LoVo (cell line): ENCODE data around the gene TMTC2.
A peak's percentile ranks its signal among the peaks of the same experiment; 100 is the strongest.
"Not testable (repeated sequence)": the region's sequence is repeated elsewhere in the genome, so short reads cannot be mapped to it uniquely, and the experiment has no call there.

ENCODE experiments used
- DNase-seq: peaks from one replicate; pipeline ENCODE4 v3.0.0-alpha.2; 2016; ENCODE audit warnings: low spot score

The TMTC2 gene

DNA sequence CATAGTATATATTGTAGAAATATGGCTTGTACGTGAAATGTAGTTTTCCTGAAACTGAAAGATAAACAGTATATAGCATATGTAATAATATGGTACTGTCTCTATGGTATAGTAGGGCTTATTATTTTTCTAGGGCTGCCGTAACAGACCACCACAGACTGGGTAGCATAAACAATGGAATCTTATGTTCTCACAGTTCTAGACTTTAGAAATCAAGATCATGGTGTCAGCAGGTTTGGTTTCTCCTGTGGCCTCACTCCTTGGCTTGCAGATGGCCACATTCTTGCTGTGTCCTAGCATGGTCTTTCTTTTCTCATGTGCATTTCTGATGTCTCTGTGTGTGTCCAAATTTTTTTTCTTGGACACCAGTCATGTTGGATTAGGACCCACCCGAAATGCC is 155.8 kb downstream of the TMTC2 start:
- no peak for DNase-seq

DNA sequence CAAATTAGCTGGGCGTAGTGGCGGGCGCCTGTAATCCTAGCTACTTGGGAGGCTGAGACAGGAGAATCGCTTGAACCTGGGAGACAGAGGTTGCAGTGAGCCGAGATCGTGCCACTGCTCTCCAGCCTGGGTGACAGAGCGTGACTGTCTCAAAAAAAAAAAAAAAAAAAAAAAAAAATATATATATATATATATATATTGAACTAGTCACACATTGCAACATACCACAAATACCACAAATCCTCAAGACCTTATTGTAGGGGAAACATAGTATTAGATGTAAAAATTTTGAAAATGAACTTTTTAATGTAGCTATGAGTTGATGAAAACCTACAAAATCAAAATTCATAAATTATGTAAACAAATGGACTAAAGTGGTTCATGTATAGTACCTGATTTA is 158.4 kb downstream of the TMTC2 start:
- DNase-seq, result not testable (repeated sequence)

DNA sequence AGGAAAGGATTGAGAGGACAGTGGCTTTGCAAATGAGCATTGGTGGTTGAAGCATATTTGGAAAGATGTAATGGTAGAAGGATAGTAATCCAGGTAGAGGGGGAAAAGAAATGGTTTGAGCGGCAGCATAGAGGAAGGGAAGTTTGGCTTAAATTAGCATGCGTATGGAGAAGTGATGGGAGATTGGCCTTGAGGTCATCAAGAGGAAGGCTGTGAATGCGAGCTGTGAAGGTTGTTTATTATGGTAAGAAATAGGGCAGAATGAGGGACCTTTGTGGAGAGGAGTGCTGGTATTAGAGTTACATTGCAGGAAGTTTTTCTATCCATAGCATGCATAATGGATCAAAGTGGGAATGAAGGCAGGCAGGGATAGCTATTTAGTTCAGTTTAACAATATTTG is 162.1 kb downstream of the TMTC2 start:
- no peak for DNase-seq

DNA sequence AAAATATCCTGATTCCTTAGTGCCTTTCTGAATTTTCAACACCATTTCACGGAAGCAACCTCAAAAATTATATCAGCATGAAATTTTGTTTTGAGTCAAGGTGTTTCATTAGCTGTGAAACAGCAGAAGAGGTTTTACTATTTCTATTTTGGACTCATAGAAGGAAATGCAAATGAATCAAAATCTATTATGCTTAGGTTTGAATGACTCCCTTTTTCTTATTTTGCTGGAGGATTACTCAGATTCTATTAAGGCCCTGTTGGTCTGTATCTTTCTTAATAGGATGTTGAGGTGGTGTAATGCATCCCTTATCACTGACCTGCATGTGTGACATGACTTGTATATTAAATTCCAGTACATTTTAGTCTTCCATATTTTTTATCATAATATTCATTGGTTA is 165.8 kb downstream of the TMTC2 start:
- no peak for DNase-seq

DNA sequence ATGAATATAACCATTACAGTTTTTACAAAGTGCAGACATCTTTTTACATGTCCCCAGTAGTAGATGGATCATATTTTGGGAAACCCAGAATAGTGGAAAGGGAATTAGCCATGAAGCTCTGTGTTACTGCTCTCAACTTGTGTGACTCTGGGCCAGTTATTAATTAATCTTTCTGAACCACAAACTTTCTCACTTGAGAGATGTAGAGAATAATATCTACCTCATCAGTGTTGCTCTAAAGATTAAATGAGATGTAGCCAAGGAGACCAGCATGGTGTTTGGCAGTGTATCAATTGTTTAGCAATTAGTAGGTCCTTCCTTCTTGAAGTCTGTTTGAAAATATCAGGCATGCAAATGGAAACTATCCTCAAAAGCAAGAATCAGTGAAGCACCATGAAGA is 169.2 kb downstream of the TMTC2 start:
- DNase-seq, result no peak

DNA sequence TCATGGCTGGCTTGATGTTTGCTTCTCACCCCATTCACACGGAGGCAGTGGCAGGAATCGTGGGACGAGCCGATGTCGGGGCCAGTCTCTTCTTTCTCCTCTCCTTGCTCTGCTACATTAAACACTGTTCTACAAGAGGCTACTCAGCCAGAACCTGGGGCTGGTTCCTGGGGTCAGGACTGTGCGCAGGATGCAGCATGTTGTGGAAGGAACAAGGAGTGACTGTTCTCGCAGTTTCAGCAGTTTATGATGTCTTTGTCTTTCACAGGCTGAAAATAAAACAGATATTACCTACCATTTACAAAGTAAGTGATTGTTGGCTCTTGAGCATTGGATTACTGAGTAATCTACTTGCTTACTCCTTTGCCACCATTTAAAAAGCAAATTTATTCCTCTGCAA is 170.6 kb downstream of the TMTC2 start:
- no peak for DNase-seq

DNA sequence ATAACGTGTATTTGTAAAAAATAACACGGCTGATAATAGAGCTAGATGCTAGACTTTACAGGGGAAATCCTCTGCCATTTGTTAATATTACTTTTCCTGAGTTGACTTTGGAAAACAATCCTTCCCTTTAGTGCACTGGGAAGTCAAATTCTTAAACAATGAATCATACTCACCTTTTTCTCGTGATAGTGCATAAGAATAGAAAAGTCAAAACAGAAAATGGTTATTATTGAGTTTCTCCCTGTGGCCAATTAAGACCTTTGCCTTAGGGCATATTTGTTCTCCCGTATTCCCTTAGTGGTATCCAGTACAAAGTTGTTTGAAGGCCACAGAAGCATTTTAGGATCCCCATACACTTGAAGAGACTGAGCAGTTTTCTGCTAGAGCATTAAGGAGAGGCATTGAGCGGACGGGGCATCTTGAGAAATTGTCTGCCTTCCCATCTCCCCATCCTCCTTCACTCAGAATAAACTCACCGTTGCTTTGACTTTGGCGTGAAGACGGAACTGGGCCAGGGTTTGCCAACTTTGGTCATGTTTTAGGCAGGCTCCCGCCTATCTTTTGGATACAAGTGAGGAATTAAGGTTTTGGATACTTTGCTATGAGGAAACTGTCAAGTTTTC is 171.3 kb downstream of the TMTC2 start:
- peak; percentile 37 for DNase-seq

DNA sequence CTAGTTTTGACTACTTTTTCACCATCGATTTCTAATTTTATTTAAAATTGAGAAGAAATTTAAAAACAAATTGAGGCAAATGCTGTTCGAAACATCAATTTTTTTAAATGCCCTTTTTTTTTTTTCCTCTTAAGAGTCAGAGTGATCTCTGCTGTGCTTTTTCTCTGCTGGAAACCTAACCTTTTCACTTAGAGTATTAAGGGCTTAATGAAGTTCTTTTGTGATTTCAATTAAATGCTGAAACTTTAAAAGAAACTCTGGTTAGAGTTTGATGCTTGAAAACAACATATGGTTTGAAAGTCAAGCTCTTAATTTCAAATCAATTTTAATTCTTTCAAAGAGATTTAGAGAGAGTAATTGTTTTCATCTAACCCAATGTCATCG is 171.8 kb downstream of the TMTC2 start:
- no peak for DNase-seq

DNA sequence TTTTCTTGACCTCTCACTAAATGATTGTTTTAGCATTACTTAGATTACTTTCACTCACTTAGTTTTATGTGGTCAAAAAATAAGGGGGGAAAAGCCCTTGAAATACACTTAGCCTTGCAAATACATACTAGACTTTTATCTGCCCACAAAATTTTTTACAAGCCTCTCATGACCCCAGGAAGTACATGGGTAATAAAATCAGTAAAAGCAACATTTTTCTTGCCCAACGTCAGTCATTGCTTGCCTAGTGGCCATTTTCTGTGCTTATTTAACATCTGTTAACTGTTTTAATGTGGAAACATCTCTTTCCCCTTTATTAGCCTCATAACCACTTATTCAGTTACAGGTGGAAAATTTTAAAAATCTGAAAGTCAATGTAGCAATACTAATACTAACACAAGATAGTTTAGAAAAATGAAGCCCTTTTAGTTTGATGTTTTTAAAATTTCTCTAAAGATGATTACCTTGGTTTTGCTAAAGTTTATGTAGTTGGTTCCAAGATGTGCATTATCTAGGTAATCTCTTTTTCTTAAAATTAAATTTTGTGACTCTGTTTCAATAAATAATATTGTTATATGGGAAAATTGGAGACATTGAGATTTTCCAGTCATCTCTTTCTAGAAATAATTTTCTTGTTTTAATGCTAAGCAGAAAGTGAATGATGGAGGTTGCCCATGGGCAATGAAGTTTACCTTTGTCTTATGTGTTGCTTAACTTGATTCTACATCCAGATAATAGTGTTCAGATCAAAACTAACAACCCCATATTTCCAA is 175.5 kb downstream of the TMTC2 start:
- peak; percentile 41 for DNase-seq

DNA sequence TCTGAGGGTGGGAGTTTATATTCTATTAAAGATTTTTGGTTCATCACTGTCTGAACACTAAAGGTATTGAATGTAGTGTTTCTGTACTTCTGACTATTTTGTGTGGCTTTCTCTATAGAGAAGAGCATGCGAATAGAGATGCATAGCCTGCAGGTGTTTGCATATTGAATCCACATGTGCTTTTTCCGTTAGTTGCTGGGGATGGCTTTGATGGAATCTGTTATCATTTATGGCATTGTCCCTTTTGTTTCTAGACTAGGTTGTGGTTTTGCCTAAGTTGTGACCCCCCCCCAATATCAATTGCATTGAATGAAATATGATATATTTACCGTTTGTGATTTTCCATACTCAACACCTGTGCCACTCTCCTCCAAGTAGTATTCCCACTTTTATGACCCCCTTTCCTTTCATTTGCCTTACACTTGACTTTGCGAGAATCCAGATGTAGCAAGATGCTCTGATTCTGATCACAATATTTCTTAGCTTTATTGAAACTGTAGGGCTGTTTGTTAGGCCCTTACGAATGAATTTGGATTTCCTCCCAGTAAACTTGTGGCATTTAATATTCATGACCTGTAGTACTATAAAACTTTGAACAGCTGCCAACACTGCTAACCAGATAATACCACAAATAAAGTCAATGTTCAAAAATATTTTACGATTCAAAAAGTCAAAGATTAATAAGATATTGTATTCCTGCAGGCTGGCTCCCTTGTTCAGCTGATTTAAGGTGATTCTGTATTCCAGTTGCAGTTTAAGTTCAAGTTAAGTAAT is 176.4 kb downstream of the TMTC2 start:
- no peak for DNase-seq

DNA sequence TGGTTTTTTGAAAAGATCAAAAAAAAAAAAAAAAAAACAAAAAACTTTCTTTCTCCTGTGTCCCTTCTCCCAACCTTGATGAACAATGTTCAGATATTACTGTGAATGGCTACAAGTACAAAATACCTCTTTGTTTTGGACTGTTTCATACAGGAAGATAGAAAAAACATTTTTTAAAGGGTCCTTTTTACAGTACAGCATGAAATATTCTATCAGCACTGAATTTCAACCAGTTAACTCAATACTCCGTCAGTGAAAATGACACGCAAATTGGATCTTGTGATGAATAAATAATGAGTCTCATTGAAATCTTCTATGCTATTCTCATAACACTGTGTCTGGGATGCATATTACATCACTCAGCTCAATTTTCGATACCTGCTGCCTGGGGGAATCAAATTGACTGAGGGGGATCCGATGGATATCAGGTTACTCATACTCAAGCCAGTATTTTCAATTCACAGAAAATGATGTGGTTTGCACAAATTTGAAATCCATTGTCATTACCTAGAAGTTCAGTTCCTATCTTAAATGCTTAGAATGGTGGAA is 179.6 kb downstream of the TMTC2 start:
- no peak for DNase-seq

DNA sequence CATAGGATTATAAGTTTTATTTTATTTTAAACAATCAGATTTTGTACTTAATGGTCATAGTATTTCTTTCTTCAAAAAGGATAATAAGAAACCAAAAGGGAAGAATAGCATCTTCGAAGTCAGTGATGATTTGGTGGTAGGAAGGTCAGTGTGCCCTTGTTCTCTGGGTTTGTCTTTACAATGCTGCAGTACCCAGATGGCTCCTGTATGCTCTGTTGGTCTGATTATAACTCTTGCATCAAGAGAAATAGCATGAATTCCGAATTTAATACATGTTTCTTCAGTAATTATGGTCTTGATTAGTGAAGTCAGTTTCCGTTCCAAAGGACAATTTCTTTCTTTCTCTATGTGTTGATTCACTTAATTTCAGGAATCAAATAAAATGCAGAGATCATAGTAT is 180.2 kb downstream of the TMTC2 start:
- DNase-seq, result no peak

DNA sequence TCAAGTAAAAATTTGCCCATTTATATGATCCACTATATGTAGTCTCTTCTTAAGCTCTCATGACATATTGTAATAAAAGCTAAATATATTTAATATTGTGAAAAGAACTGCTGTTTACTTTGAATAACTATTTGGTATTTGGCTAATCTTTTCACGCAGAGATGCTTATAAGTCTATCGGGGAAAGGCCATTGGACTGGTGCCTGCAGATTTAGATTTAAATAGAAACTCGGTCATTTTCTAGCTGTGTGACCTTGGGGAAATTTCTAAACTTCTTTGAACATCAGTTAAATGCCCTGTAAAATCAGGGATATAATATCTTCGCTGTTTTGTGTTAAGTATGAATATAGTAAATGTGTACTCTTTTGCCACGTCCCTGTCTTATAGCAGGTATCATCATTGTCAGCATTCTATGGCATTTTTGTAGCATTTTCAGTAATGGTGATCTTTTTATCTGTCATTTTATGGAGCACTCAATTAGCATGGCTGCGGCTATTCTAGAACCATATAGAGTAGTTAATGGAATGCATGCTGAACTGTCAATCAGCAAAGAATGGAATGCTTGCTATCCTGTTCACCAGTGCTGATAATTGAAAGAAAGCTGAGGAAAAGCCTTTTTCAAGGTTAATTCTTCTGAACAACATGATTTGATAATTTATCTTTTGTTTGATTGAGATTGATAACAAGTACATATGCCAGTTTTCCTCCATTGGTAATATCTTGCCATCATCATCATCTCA is 181.2 kb downstream of the TMTC2 start:
- DNase-seq, result no peak

DNA sequence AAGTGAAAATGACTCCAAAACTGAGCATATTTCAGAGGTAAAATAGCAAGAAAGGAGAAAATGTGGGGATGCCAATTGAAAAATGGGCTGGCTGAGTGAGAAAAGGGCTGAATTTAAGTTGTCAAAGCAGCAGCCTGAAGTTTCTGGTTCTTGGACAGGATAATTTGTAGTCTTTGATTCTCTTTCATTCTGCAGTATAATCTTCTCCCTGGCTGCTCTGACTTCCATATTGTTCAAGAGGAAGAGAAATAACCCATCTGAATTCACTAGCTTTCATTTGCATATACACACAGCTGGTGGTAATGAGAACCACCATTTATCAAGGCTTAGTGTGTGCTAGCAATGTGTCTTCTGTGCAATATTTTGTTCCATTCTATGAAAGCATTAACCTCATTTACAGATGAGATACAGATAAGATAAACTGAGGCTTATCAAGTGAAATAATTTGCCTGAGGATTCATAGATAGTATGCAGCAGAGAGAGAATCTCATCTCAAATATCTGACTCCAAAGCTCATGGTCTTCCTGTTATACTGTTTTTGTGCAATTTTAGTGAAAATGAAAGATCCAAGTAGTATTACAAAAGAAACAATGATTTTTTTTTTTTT is 184.2 kb downstream of the TMTC2 start:
- no peak for DNase-seq

DNA sequence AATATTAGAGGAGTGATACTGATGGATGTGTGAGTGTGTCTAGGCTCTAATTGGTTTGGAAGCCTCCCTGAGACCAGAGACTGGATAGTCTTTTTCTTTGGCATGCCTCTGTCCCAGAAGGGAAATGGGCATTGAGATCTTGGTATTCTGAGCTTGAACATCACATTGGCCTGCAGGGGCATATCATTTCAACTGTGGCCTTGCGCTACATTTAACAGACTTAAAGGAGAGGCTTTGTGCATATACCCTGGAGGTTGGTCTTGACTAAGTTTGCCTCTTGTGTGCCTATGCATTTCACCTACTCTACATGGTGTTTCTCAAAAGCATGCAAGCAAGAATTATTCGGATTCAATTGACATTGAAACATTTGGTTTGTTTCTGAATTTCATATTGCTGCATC is 185.4 kb downstream of the TMTC2 start:
- no peak for DNase-seq

DNA sequence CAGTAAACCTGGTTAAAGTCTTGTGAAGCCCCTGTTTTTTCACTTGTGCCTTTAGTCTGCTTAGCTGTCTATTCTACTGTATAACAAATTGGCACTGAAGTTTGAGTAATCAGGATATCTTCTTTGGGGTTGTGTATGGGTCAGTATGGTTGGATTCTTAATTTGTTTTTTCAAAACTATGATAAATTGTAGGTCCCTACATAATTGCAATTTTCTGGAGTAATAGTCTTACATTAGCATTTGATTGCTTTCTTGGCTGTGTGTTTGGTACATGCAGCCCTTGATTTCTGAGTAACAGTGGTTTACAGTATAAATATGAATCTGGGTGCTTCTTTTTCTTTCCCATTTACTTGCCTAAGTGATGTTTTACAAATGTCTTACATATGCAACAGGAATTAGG is 186.6 kb downstream of the TMTC2 start:
- DNase-seq, result no peak

DNA sequence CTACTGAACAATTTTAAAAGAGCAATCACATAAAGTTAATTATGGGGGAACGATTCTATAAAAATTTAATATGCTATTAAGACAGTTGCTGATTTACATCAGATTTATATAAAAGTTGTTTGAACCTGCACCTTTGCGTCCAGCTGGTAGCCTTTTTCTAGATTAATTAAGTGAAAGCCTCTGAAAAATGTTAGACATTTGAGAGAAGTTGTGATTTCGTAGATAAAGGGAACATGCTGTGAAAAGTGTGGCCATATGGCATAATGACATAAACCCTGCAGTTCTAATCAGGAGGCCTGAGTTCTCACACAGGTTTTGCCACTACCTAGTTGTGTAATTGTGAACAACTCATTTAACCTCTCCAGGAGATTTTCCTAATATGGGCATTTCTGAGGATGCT is 187.2 kb downstream of the TMTC2 start:
- no peak for DNase-seq

DNA sequence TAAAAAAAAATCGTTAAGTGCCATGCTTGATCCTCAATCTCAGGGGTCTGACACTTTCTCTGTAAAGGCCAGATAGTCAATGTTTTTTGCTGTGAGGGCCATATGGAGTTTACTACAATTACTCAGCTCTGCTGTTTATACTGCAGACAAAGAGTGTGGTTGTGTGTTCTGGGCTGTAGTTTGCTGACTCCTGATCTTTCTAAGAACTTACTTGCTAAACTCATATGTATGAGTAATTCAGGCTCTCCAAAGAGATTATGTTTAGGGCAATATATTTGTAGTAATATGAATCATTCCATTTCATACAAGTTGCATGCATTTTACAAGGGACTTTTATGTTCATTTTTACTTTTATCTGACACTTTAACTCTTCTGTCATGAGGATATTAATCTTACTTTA is 188.2 kb downstream of the TMTC2 start:
- no peak for DNase-seq

DNA sequence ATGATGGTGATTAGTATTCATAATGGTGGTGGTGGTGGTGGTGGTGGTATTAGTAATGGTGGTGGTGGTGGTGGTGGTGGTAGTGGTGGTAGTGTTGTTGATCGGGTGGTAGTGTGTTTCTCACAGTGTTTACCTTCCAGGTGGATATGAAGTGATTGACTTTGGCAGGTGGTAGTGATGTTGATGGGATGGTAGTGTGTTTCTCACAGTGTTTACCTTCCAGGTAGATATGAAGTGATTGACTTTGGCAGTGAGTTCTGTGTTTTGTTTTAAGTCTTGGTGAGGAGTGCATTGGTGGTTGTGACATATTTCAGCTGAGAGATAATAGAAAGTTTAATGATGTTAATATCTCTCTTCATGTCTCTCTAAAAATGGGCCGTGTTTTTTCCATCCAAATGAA is 189.4 kb downstream of the TMTC2 start:
- DNase-seq, result no peak

DNA sequence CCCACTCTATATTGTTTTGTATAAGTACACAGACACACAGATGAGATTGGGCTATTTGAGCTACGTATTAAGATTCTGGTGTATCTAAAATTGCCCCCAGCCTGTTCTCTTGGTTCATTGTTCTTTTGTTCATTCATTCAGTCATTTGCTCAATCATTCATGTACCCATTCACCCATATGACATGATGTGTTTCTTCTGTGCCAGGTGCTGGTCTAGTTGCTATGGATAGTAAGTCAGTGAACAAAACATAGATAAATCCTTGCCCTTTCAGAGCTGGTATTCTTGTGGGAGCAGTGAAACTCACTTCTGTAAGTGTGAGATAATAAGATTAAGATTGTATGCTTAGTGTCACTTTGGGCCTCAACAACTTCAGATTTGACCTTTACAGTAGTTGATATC is 191.3 kb downstream of the TMTC2 start:
- DNase-seq, result no peak

DNA sequence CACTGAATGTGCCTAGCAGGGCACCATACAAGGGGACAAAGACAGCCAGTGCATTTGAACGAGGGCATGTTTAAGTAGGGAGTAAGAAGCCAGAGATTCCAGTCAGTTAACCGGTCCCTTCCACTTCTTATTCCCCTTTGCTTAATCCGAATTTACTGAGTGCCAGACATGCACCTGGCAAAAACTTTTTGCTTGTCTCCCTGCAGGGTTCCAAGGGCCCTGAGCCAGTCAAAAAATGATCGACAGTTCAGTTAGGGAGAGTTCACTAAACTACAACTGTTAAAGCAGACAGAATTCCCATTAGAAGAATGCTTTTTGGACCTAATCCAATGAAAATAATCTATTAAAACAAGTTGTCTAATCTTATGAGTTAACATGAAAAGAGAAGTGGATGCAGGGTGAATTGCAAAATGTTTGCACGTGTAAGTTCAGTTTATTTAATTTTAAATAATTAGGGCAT is 193.8 kb downstream of the TMTC2 start:
- no peak for DNase-seq
